ENCODE results near the gene EPX. TPM values are rescaled to one million over a fixed set of nuclear protein-coding genes. Genes with fewer than 3 reads are reported as not detected.

EPX gene
- total RNA-seq, 6 experiments from 2014 or later: 0.07 TPM; not detected in 5

DNA sequence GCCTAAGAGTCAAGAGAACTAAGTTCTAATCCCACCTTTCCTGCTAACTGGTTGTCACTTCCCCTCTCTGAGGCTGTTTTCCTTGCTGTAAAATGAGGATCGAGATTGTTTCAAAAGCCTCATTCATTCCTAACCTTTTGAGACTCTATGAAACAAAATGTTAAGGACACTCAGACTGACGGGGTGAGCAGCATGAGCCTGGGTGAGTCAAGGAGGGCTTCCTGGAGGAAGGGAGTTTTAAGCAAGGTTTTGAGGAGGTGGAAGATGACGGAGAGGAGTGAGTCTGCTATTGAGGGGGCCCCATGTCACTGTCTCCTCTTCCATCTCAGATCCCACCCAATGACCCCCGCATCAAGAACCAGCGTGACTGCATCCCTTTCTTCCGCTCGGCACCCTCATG, 4.1 kb downstream of the EPX start:
- Histone ChIP-seq H3K36me3 (no peaks in the 10 kb centered on the region), H3K4me1 (no peaks in the 10 kb centered on the region), H3K4me3 (no peak overlapping the region), H3K27ac (no peak overlapping the region), H3K27me3 (no peaks in the 10 kb centered on the region), H3K9me3 (no peaks in the 10 kb centered on the region)
- DNase-seq (no peak), ATAC-seq (no peak)
- intact Hi-C loops (cut with DNase I): no loop called here
- TF ChIP-seq POLR2A (IDR thresholded peaks at IDR 0.05): no peak
- no peak for TF ChIP-seq CTCF (IDR thresholded peaks at IDR 0.05)
- 69% methylated on average over 3 of the region's 7 CpGs for WGBS (ENCODE audit: insufficient coverage, low coverage, low lambda C conversion rate, missing lambda C conversion rate)

- H3K27me3 ChIP-seq: no peaks in the 10 kb centered on the region
- no peak overlapping the region for H3K4me3 ChIP-seq
- intact Hi-C loops (cut with DNase I): no loop called here
- no peak overlapping the region for H3K27ac ChIP-seq
- no peaks in the 10 kb centered on the region for H3K4me1 ChIP-seq
- ATAC-seq (peak; percentile 64 to 79 (median 74)), DNase-seq (peak in 2 of 3 donors; percentile 36 to 57)
- no peaks in the 10 kb centered on the region for H3K36me3 ChIP-seq
- TF ChIP-seq CTCF (IDR thresholded peaks at IDR 0.05) (peak; percentile 26 to 53 (median 47)), POLR2A (IDR thresholded peaks at IDR 0.05) (no peak)
- 44% methylated on average over 6 of the region's 14 CpGs for WGBS (ENCODE audit: insufficient coverage, low coverage, low lambda C conversion rate, missing lambda C conversion rate)
- no peaks in the 10 kb centered on the region for H3K9me3 ChIP-seq
Measured at GRCh38 chr17:58200024-58200633, 7.6 kb downstream of the EPX start.

DNA sequence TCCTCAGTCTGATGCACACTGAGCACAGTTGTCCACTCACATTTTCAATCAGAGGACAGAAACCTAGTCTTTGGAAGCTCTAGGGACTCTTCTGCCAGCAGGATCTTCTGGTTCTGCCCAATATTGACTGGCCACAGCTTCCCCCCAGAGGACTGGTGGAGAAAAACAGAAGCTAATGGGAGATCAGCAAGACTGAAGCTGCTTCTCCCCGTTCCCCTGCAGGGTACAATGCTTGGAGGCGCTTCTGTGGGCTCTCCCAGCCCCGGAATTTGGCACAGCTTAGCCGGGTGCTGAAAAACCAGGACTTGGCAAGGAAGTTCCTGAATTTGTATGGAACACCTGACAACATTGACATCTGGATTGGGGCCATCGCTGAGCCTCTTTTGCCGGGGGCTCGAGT, 10.3 kb downstream of the EPX start:
- TF ChIP-seq CTCF (IDR thresholded peaks at IDR 0.05) (no peak), POLR2A (IDR thresholded peaks at IDR 0.05) (no peak)
- Histone ChIP-seq H3K27me3 (no peaks in the 10 kb centered on the region), H3K27ac (no peak overlapping the region), H3K36me3 (peaks cover 0 to 6% (median 2%) of the 10 kb centered on the region in 4 donors), H3K4me3 (no peak overlapping the region), H3K4me1 (no peaks in the 10 kb centered on the region), H3K9me3 (no peaks in the 10 kb centered on the region)
- ATAC-seq: no peak
- DNase-seq: no peak
- intact Hi-C loops (cut with DNase I): no loop called here
- WGBS (ENCODE audit: insufficient coverage, low coverage, low lambda C conversion rate, missing lambda C conversion rate): 89% methylated on average over 7 of the region's 7 CpGs

DNA sequence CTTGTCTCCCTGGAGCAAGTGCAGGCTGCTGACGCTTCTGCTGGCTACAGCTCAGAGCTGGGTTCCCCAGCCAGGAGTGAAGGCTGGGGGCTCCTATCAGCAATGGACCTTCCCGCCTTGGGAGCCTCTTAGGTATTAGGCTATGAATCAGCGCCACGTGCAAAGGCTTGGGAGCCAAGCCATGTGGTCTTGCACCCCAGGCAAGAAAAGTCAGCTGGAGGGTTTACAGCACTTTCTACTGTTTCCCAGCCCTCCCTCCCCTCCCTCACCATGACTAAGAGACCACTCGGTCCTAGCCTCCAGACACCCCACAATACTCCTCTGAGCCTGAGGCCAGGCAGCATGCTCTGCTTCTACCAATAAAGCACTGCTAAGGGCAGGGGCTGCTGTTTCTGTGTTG, 12.3 kb downstream of the EPX start:
- intact Hi-C loops (cut with DNase I): no loop called here
- WGBS (ENCODE audit: insufficient coverage, low coverage, low lambda C conversion rate, missing lambda C conversion rate): 70% methylated on average over 1 of the region's 5 CpGs
- ATAC-seq: no peak
- Histone ChIP-seq H3K27ac (no peak overlapping the region), H3K27me3 (no peaks in the 10 kb centered on the region), H3K4me3 (no peak overlapping the region), H3K4me1 (no peaks in the 10 kb centered on the region), H3K9me3 (no peaks in the 10 kb centered on the region), H3K36me3 (peaks cover 0 to 6% (median 3%) of the 10 kb centered on the region in 4 donors)
- TF ChIP-seq POLR2A (IDR thresholded peaks at IDR 0.05) (no peak), CTCF (IDR thresholded peaks at IDR 0.05) (no peak)
- DNase-seq: no peak

Data from right lobe of liver (tissue), 6 donors.